ENCODE measurements around the gene PTPN3.

PTPN3 gene

DNA sequence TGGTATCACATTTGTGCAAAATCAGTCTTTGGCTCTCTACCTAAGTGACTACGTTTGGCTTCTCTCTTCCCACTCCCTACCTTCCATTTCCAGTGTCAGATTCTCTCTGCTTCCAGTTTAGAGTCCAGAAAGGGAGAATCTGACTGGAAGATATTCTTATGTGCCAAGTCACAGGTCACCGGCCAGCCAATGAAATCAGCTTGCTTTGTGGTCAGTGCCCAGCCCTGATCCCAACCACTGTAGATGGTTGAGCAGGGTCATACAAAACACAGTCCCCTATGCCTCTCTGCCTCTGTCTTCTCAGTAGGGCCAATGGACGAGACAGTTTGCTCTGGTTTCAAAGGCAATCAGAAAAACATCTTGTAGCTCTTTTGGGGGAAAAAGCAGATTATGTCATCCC is 161.7 kb downstream of the PTPN3 start:
- H3K4me1 ChIP-seq (ENCODE audit: control insufficient read depth, insufficient read depth, low read length), result no peaks in the 10 kb centered on the region
- no peaks in the 10 kb centered on the region for H3K9me3 ChIP-seq (ENCODE audit: control insufficient read depth, insufficient read depth, low read length)
- H3K36me3 ChIP-seq (ENCODE audit: control insufficient read depth, insufficient read depth, low read length), result no peaks in the 10 kb centered on the region
- no peaks in the 10 kb centered on the region for H3K27me3 ChIP-seq (ENCODE audit: control insufficient read depth, insufficient read depth, low read length)
- no peak overlapping the region for H3K9ac ChIP-seq (ENCODE audit: low read depth, low read length)
- no peak overlapping the region for H3K4me3 ChIP-seq (ENCODE audit: low read depth, low read length)

- Histone ChIP-seq H3K9me3 (ENCODE audit: control insufficient read depth, insufficient read depth, low read length) (no peaks in the 10 kb centered on the region), H3K27me3 (ENCODE audit: control insufficient read depth, insufficient read depth, low read length) (no peaks in the 10 kb centered on the region), H3K9ac (ENCODE audit: low read depth, low read length) (no peak overlapping the region), H3K36me3 (ENCODE audit: control insufficient read depth, insufficient read depth, low read length) (no peaks in the 10 kb centered on the region), H3K4me3 (ENCODE audit: low read depth, low read length) (no peak overlapping the region), H3K4me1 (ENCODE audit: control insufficient read depth, insufficient read depth, low read length) (no peaks in the 10 kb centered on the region)
These were observed 162.2 kb downstream of the PTPN3 start for GRCh38 chr9:109335929-109336328.

DNA sequence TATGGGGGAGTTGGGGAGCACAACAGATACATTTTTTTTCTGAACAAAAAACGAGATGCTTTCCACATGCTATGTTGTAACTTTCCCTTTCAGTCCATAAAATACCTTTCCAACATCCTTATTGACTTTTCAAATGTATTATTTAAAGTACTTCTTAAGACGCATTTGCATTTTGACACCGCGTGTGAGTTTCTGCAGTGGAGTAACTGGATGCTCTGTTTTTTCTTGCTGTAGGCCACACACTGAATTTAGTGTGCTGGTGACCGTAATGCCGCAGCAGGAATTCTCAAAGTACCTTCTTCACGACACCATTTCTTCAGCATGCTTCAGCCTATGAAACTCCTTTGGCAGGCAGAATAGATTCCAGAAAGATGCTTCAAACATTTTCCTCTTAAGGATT is 163.0 kb downstream of the PTPN3 start:
- H3K4me1 ChIP-seq (ENCODE audit: control insufficient read depth, insufficient read depth, low read length), result no peaks in the 10 kb centered on the region
- H3K36me3 ChIP-seq (ENCODE audit: control insufficient read depth, insufficient read depth, low read length), result no peaks in the 10 kb centered on the region
- H3K4me3 ChIP-seq (ENCODE audit: low read depth, low read length), result no peak overlapping the region
- no peak overlapping the region for H3K9ac ChIP-seq (ENCODE audit: low read depth, low read length)
- no peaks in the 10 kb centered on the region for H3K9me3 ChIP-seq (ENCODE audit: control insufficient read depth, insufficient read depth, low read length)
- H3K27me3 ChIP-seq (ENCODE audit: control insufficient read depth, insufficient read depth, low read length), result no peaks in the 10 kb centered on the region

DNA sequence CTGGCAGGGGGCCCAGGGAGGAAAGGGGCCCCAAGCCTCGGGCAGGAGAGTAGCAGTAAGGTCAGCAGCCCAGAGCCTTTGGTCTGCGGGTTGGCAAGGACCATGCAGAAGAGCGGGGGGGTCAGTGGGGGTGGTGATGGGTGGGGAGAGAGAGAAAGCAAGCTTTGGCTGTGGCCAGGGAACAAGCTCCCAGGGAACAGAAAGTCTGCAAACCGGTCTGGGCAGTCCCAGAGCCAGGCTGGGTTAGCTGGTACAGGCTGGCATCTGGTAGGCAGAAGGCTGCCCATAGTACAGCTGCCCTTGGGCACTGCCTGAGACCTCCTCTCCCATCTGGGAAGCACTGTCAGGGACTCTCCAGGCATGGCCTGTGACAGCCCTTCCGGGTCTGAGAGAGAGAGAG is 166.8 kb downstream of the PTPN3 start:
- H3K9ac ChIP-seq (ENCODE audit: low read depth, low read length), result no peak overlapping the region
- no peak overlapping the region for H3K4me3 ChIP-seq (ENCODE audit: low read depth, low read length)
- no peaks in the 10 kb centered on the region for H3K4me1 ChIP-seq (ENCODE audit: control insufficient read depth, insufficient read depth, low read length)

DNA sequence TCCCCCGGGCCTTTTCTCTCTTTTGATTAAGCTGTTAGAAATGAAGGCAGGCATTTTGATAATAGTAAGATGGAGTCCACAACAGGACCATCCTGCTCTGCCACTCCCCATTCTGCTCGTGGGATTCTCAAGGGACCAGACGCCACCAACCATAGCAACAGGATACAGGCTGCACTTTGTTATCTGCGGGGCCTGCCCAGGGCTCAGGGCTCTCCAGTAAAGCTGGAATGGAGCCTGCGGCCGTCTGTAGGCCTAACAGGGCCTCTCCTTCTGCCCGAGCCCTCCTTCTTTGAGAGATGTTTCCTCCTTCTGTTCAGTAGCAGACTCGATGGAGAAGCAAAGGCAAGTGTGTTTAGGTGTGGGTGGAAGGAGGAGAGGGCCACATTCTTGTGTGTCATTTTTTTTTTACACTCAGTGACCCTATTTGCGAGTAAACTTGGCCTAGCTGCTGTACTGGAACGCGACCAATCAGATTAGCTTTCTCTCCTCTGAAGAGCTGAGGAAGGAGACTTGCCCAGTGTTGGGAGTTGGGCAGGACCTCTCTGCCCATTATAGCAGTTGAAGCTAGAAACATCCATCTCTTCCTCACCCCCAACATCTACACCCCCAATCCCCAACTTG is 168.4 kb downstream of the PTPN3 start:
- no peak overlapping the region for H3K4me3 ChIP-seq (ENCODE audit: low read depth, low read length)
- no peaks in the 10 kb centered on the region for H3K9me3 ChIP-seq (ENCODE audit: control insufficient read depth, insufficient read depth, low read length)
- no peaks in the 10 kb centered on the region for H3K36me3 ChIP-seq (ENCODE audit: control insufficient read depth, insufficient read depth, low read length)
- no peaks in the 10 kb centered on the region for H3K27me3 ChIP-seq (ENCODE audit: control insufficient read depth, insufficient read depth, low read length)
- H3K9ac ChIP-seq (ENCODE audit: low read depth, low read length), result no peak overlapping the region
- H3K4me1 ChIP-seq (ENCODE audit: control insufficient read depth, insufficient read depth, low read length), result no peaks in the 10 kb centered on the region

More for the DNA sequence above, 166.8 kb downstream of the PTPN3 start:
- Histone ChIP-seq H3K9me3 (ENCODE audit: control insufficient read depth, insufficient read depth, low read length) (no peaks in the 10 kb centered on the region), H3K36me3 (ENCODE audit: control insufficient read depth, insufficient read depth, low read length) (no peaks in the 10 kb centered on the region), H3K27me3 (ENCODE audit: control insufficient read depth, insufficient read depth, low read length) (no peaks in the 10 kb centered on the region)

DNA sequence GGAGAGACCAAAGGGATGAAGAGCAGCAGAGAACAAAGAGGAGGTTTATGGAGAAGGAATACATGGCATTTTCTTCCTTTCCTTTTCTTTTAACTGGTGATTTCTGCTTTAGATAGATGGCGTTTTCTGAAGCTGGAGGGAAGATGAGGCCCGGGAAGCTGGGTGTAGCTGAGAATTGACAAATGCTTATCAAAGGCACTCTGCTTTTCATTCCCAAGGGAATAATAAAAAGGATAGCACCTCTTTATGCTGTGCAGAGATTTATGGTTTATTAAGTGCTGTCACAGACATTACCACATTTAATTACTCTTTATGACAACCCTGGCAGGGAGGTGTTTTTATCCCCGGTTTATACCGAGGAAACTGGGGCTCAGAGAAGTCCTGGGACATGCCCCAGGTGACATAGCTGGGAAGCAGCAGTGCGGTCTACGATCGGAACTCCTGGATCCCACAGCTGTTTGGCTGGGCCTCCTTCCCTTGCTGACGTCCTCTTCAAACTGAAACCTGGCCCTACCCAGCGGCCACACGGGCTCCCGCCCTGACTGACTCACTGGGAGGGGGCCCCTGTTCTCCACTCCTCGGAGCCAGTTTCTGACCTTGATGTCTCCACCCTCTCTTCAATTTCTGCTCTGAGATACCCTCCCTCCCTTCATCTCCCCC is 169.0 kb downstream of the PTPN3 start:
- Histone ChIP-seq H3K36me3 (ENCODE audit: control insufficient read depth, insufficient read depth, low read length) (no peaks in the 10 kb centered on the region), H3K4me1 (ENCODE audit: control insufficient read depth, insufficient read depth, low read length) (no peaks in the 10 kb centered on the region), H3K9ac (ENCODE audit: low read depth, low read length) (no peak overlapping the region), H3K27me3 (ENCODE audit: control insufficient read depth, insufficient read depth, low read length) (no peaks in the 10 kb centered on the region), H3K9me3 (ENCODE audit: control insufficient read depth, insufficient read depth, low read length) (no peaks in the 10 kb centered on the region), H3K4me3 (ENCODE audit: low read depth, low read length) (no peak overlapping the region)

All from iPS-15b (cell line).